H9 (cell line): ENCODE results near the gene ST6GAL2. TPM values are rescaled to one million over a fixed set of nuclear protein-coding genes. Genes with fewer than 3 reads are reported as not detected.

Experiments
- DNase-seq: peaks from one replicate; pipeline ENCODE4 v3.0.0-alpha.2; 2017
- H2AFZ ChIP-seq: one replicate; pipeline ENCODE4 v1.6.1; 2013; ENCODE audit warnings: mild to moderate bottlenecking, low read length, control low read depth, moderate library complexity
- H2AK5ac ChIP-seq: 2 replicates; pipeline ENCODE4 v1.6.1; 2013; ENCODE audit warnings: low read length, control low read depth, mixed read lengths; ENCODE audit not compliant: insufficient read length
- H2BK120ac ChIP-seq: one replicate; pipeline ENCODE4 v1.6.1; 2013; ENCODE audit warnings: low read depth, mild to moderate bottlenecking, low read length, control low read depth, inconsistent platforms; ENCODE audit not compliant: poor library complexity, severe bottlenecking
- H2BK12ac ChIP-seq: 2 replicates; pipeline ENCODE4 v1.6.1; 2013; ENCODE audit warnings: low read length, control low read depth, mixed read lengths, low read depth; ENCODE audit not compliant: insufficient read length
- H2BK15ac ChIP-seq: 2 replicates; pipeline ENCODE4 v1.6.1; 2013; ENCODE audit warnings: low read depth, low read length, control low read depth
- H2BK20ac ChIP-seq: one replicate; pipeline ENCODE4 v1.6.1; 2013; ENCODE audit warnings: low read depth, mild to moderate bottlenecking, low read length, control low read depth, inconsistent platforms; ENCODE audit not compliant: poor library complexity, severe bottlenecking
- H2BK5ac ChIP-seq: 2 replicates; pipeline ENCODE4 v1.6.1; 2013; ENCODE audit warnings: low read length, control low read depth, mixed read lengths; ENCODE audit not compliant: insufficient read length
- H3K14ac ChIP-seq: 2 replicates; pipeline ENCODE4 v1.6.1; 2013; ENCODE audit warnings: low read length, control low read depth; ENCODE audit not compliant: insufficient read depth
- H3K18ac ChIP-seq: 2 replicates; pipeline ENCODE4 v1.6.1; 2013; ENCODE audit warnings: low read depth, mild to moderate bottlenecking, mixed read lengths, low read length, control low read depth; ENCODE audit not compliant: insufficient read length
- H3K23ac ChIP-seq: 2 replicates; pipeline ENCODE4 v1.6.1; 2013; ENCODE audit warnings: low read length, control low read depth, mixed read lengths, low read depth; ENCODE audit not compliant: insufficient read length
- H3K23me2 ChIP-seq: 2 replicates; pipeline ENCODE4 v1.6.1; 2013; ENCODE audit warnings: low read depth, mild to moderate bottlenecking, mixed read lengths, low read length, control low read depth; ENCODE audit not compliant: insufficient read length, poor library complexity, severe bottlenecking
- H3K27ac ChIP-seq: 2 replicates; pipeline ENCODE4 v1.5.1; 2013; ENCODE audit warnings: low read length, control low read depth, mixed read lengths, low read depth; ENCODE audit not compliant: insufficient read length
- H3K27me3 ChIP-seq: 2 replicates; pipeline ENCODE4 v1.6.1; 2013; ENCODE audit warnings: low read length, control low read depth, inconsistent platforms; ENCODE audit not compliant: insufficient read depth
- H3K4ac ChIP-seq: 2 replicates; pipeline ENCODE4 v1.6.1; 2013; ENCODE audit warnings: low read depth, mild to moderate bottlenecking, control low read depth, inconsistent platforms, low read length, moderate library complexity
- H3K4me1 ChIP-seq: 2 replicates; pipeline ENCODE4 v1.6.1; 2013; ENCODE audit warnings: low read length, control low read depth, inconsistent platforms; ENCODE audit not compliant: insufficient read depth
- H3K4me2 ChIP-seq: 2 replicates; pipeline ENCODE4 v1.6.1; 2013; ENCODE audit warnings: low read length, control low read depth, mixed read lengths; ENCODE audit not compliant: insufficient read length, insufficient read depth
- H3K56ac ChIP-seq: 2 replicates; pipeline ENCODE4 v1.6.1; 2013; ENCODE audit warnings: low read depth, mild to moderate bottlenecking, mixed read lengths, low read length, control low read depth; ENCODE audit not compliant: insufficient read length
- H3K79me1 ChIP-seq: 2 replicates; pipeline ENCODE4 v1.6.1; 2013; ENCODE audit warnings: low read depth, mild to moderate bottlenecking, moderate library complexity, low read length, control low read depth, inconsistent platforms; ENCODE audit not compliant: insufficient read depth, poor library complexity, severe bottlenecking
- H3K79me2 ChIP-seq: 2 replicates; pipeline ENCODE4 v1.6.1; 2013; ENCODE audit warnings: low read length, control low read depth, inconsistent platforms; ENCODE audit not compliant: insufficient read depth
- H3K9ac ChIP-seq: 2 replicates; pipeline ENCODE4 v1.6.1; 2013; ENCODE audit warnings: low read length, control low read depth, mixed read lengths; ENCODE audit not compliant: insufficient read length; ENCODE audit errors: extremely low read depth
- H3K9me3 ChIP-seq: one replicate; pipeline ENCODE4 v1.6.1; 2013; ENCODE audit warnings: low read depth, low read length, inconsistent platforms; ENCODE audit not compliant: control insufficient read depth
- H3T11ph ChIP-seq: one replicate; pipeline ENCODE4 v1.6.1; 2013; ENCODE audit warnings: mild to moderate bottlenecking, low read length, control low read depth, inconsistent platforms
- H4K20me1 ChIP-seq: one replicate; pipeline ENCODE4 v1.6.1; 2013; ENCODE audit not compliant: control insufficient read depth, insufficient read length, insufficient read depth
- H4K5ac ChIP-seq: 2 replicates; pipeline ENCODE4 v1.6.1; 2013; ENCODE audit warnings: low read depth, mild to moderate bottlenecking, mixed read lengths, low read length, control low read depth; ENCODE audit not compliant: insufficient read length
- H4K8ac ChIP-seq: replicated peaks from 2 replicates; pipeline ENCODE4 v1.6.1; 2013; ENCODE audit warnings: low read length, control low read depth, mixed read lengths, low read depth; ENCODE audit not compliant: insufficient read length
- H4K91ac ChIP-seq: 2 replicates; pipeline ENCODE4 v1.6.1; 2013; ENCODE audit warnings: low read depth, mild to moderate bottlenecking, moderate library complexity, mixed read lengths, low read length, control low read depth; ENCODE audit not compliant: insufficient read length
- H3K27ac Mint-ChIP-seq, 3 experiments: 2 replicates in 2 of 3; 3 replicates in 1 of 3; pipeline ENCODE4 v1.8.0; 2020 to 2021; ENCODE audit warnings: mixed read lengths in 3 of 3, mild to moderate bottlenecking in 1 of 3, moderate library complexity in 1 of 3
- H3K27me3 Mint-ChIP-seq: 2 replicates; pipeline ENCODE4 v1.8.0; 2021; ENCODE audit warnings: low read depth, mild to moderate bottlenecking, moderate library complexity, mixed read lengths
- H3K36me3 Mint-ChIP-seq, 3 experiments: 2 replicates in 2 of 3; 3 replicates in 1 of 3; pipeline ENCODE4 v1.8.0; 2020 to 2021; ENCODE audit warnings: low read depth in 3 of 3, mixed read lengths in 3 of 3; ENCODE audit not compliant: insufficient read depth in 1 of 3
- H3K4me1 Mint-ChIP-seq, 2 experiments: 2 replicates each; pipeline ENCODE4 v1.8.0; 2020; ENCODE audit warnings: mixed read lengths in 2 of 2
- H3K4me3 Mint-ChIP-seq, 2 experiments: 2 replicates in 1 of 2; 3 replicates in 1 of 2; pipeline ENCODE4 v1.8.0; 2020 to 2021; ENCODE audit warnings: mild to moderate bottlenecking in 2 of 2, mixed read lengths in 2 of 2, moderate library complexity in 1 of 2
- H3K9me3 Mint-ChIP-seq, 2 experiments: 2 replicates in 1 of 2; 3 replicates in 1 of 2; pipeline ENCODE4 v1.8.0; 2020; ENCODE audit warnings: mild to moderate bottlenecking in 2 of 2, mixed read lengths in 2 of 2, moderate library complexity in 1 of 2
- CTCF ChIP-seq: fragments of 200-600 bp; sonication (generic); conservative IDR thresholded peaks from 3 replicates; pipeline ENCODE4 v1.8.0; 2021; ENCODE audit warnings: antibody characterized with exemption, mild to moderate bottlenecking
- WGBS: extraction: QIAGEN DNeasy Blood & Tissue Kit; methylation state at CpG from one replicate; pipeline ENCODE4 v1.1.7; 2013; ENCODE audit warnings: missing lambda C conversion rate, low lambda C conversion rate, mixed read lengths; ENCODE audit not compliant: insufficient read length; ENCODE audit errors: extremely low coverage; 5-methylcytosine and 5-hydroxymethylcytosine counted together
- total RNA-seq: library from RNA; stranded (reverse); gene quantifications from 2 replicates; pipeline ENCODE4 v1.2.1, GENCODE V29; 2021

ST6GAL2 gene
- total RNA-seq, 1 experiment from 2014 or later = 7.6 TPM

- Histone ChIP-seq H3K4ac (no peak overlapping the region), H3K27me3 (no peaks in the 10 kb centered on the region), H2AFZ (no peak overlapping the region), H4K91ac (no peak overlapping the region), H3K79me1 (no peaks in the 10 kb centered on the region), H4K20me1 (no peaks in the 10 kb centered on the region), H3K27ac (no peak overlapping the region), H2BK15ac (no peak overlapping the region), H3K23ac (no peak overlapping the region), H2BK12ac (no peak overlapping the region), H3K14ac (no peak overlapping the region), H3K18ac (no peak overlapping the region), H3K9me3 (no peaks in the 10 kb centered on the region), H3K4me2 (no peak overlapping the region), H3K9ac (no peak overlapping the region), H2AK5ac (no peak overlapping the region), H2BK5ac (no peak overlapping the region), H2BK20ac (no peak overlapping the region), H3K79me2 (no peaks in the 10 kb centered on the region), H4K8ac (no peak overlapping the region), H3K23me2 (no peaks in the 10 kb centered on the region), H3K4me1 (0 out of 2 replicates have a peak, but pooled peaks cover 3% of the 10 kb centered on the region), H3K56ac (no peak overlapping the region), H2BK120ac (no peak overlapping the region), H3T11ph (no peak overlapping the region), H4K5ac (no peak overlapping the region)
- Mint-ChIP-seq H3K9me3 (peaks cover 4 to 5% of the 10 kb centered on the region in 2 experiments), H3K4me1 (peaks cover 10 to 16% of the 10 kb centered on the region in 2 experiments), H3K27ac (no peak overlapping the region), H3K4me3 (no peak overlapping the region), H3K27me3 (no peaks in the 10 kb centered on the region), H3K36me3 (peaks cover 0 to 6% (median 2%) of the 10 kb centered on the region in 3 experiments; a peak in 3 of 7 replicates)
- DNase-seq = no peak
- WGBS = no CpG with 5 or more reads among the region's 2 CpGs
- TF ChIP-seq CTCF = no peak
Measured at GRCh38 chr2:106770986-106771385, 115.0 kb downstream of the ST6GAL2 start.
